Daoy (cell line): ENCODE measurements around the gene SRPRB. TPM values are rescaled to one million over a fixed set of nuclear protein-coding genes. Genes with fewer than 3 reads are reported as not detected.

Source experiments
- DNase-seq: peaks from one replicate; pipeline ENCODE4 v3.0.0-alpha.2; 2015; ENCODE audit warnings: low read depth
- total RNA-seq: library from RNA; depleted of rRNA; stranded (reverse); fragments of >200 nt; shearing (Covaris generic); gene quantifications from 2 replicates; pipeline ENCODE4 v1.2.3, GENCODE V29; 2014; rRNA removed

SRPRB gene
- total RNA-seq, result 117 and 156 TPM in 2 replicates

- peak; percentile 98 for DNase-seq
These were observed at the start of gene SRPRB for GRCh38 chr3:133805702-133806475. Gene SRPRB, plus strand, starts transcription at chr3:133805815. Its CDS starts 34 bp downstream, at chr3:133805849.

- no peak for DNase-seq
These were observed 48.6 kb upstream of the SRPRB start for GRCh38 chr3:133756716-133757694.

- no peak for DNase-seq
These were observed 47.7 kb upstream of the SRPRB start for GRCh38 chr3:133757701-133758567.

GRCh38 chr3:133758568-133758928 lies 47.1 kb upstream of the SRPRB start:
- no peak for DNase-seq

GRCh38 chr3:133758964-133759739 lies 46.5 kb upstream of the SRPRB start:
- no peak for DNase-seq

GRCh38 chr3:133759740-133760305 lies 45.8 kb upstream of the SRPRB start:
- no peak for DNase-seq

- no peak for DNase-seq
These were observed 44.7 kb upstream of the SRPRB start for GRCh38 chr3:133760916-133761315.

- no peak for DNase-seq
These were observed 43.8 kb upstream of the SRPRB start for GRCh38 chr3:133761605-133762484.

GRCh38 chr3:133762539-133762938 lies 43.1 kb upstream of the SRPRB start:
- DNase-seq, result no peak

- no peak for DNase-seq
These were observed 41.6 kb upstream of the SRPRB start for GRCh38 chr3:133763797-133764683.

GRCh38 chr3:133765256-133765655 lies 40.4 kb upstream of the SRPRB start:
- DNase-seq, result no peak

- DNase-seq, result no peak
These were observed 38.0 kb upstream of the SRPRB start for GRCh38 chr3:133767607-133768006.

- DNase-seq, result no peak
These were observed 36.1 kb upstream of the SRPRB start for GRCh38 chr3:133769536-133769935.

GRCh38 chr3:133773732-133774131 lies 31.9 kb upstream of the SRPRB start:
- no peak for DNase-seq

GRCh38 chr3:133775309-133775708 lies 30.3 kb upstream of the SRPRB start:
- DNase-seq, result no peak

GRCh38 chr3:133775835-133776234 lies 29.8 kb upstream of the SRPRB start:
- no peak for DNase-seq

- DNase-seq, result no peak
These were observed 28.7 kb upstream of the SRPRB start for GRCh38 chr3:133776794-133777438.
